KMS-11 (cell line): ENCODE results near the gene EIF3J.

Experiments
- H2AFZ ChIP-seq: fragments of 200-600 bp; sonication (generic); 2 replicates; pipeline ENCODE4 v1.6.1; 2016; ENCODE audit warnings: antibody characterized with exemption, mixed run types, low read depth
- H3K27ac ChIP-seq: fragments of 200-600 bp; sonication (generic); 2 replicates; pipeline ENCODE4 v1.6.1; 2016; ENCODE audit warnings: mild to moderate bottlenecking, mixed run types
- H3K27me3 ChIP-seq: fragments of 200-600 bp; sonication (generic); 2 replicates; pipeline ENCODE4 v1.6.1; 2017; ENCODE audit warnings: mild to moderate bottlenecking, low read depth, mixed run types, moderate library complexity; ENCODE audit not compliant: insufficient read depth
- H3K36me3 ChIP-seq: fragments of 200-600 bp; sonication (generic); 2 replicates; pipeline ENCODE4 v1.6.1; 2017; ENCODE audit warnings: mild to moderate bottlenecking, mixed run types; ENCODE audit not compliant: insufficient read depth
- H3K4me1 ChIP-seq: fragments of 200-600 bp; sonication (generic); 2 replicates; pipeline ENCODE4 v1.6.1; 2016; ENCODE audit warnings: mild to moderate bottlenecking, low read depth, mixed run types; ENCODE audit not compliant: poor library complexity, severe bottlenecking
- H3K4me2 ChIP-seq: fragments of 200-600 bp; sonication (generic); 2 replicates; pipeline ENCODE4 v1.7.0; 2016; ENCODE audit warnings: mild to moderate bottlenecking, mixed run types
- H3K4me3 ChIP-seq: fragments of 200-600 bp; sonication (generic); IDR thresholded peaks from 2 replicates; pipeline ENCODE4 v1.6.1; 2017; ENCODE audit warnings: low read depth, low read length, mixed read lengths; ENCODE audit not compliant: insufficient read depth
- H3K79me2 ChIP-seq: fragments of 200-600 bp; sonication (generic); 2 replicates; pipeline ENCODE4 v1.6.1; 2016; ENCODE audit warnings: low read depth, mixed run types; ENCODE audit not compliant: insufficient read depth
- H3K9ac ChIP-seq: fragments of 200-600 bp; sonication (generic); 2 replicates; pipeline ENCODE4 v1.6.1; 2016; ENCODE audit warnings: mild to moderate bottlenecking, mixed run types
- H4K20me1 ChIP-seq: fragments of 200-600 bp; sonication (generic); 2 replicates; pipeline ENCODE4 v1.6.1; 2016; ENCODE audit warnings: mild to moderate bottlenecking, mixed run types; ENCODE audit not compliant: insufficient read depth
- TF ChIP-seq, protein P1 (sequence below): fragments of 200-600 bp; sonication (generic); conservative IDR thresholded peaks from 2 replicates; pipeline ENCODE4 v1.6.1; 2017; ENCODE audit warnings: low read depth, mild to moderate bottlenecking, antibody characterized with exemption, low read length, moderate library complexity, mixed read lengths

EIF3J gene

DNA sequence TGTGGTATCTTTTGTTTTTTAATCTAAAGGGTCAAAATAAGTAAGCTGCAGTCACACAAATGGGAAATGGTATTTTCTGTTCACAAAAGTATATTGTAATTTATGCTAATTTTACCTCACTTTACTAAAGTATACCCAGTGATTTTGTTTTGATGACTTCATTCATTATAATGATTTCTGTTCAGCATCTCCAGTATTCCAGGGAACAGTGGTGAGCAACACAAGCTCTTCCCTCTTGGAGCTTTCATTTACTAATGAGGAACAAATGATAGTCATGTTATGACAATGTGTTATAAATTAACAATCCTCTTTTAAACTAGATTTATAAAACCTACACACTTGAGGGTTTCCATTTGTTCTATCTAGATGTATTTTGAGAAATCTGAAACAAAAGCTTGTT is 20.5 kb upstream of the EIF3J start:
- H3K27ac ChIP-seq = no peak overlapping the region
- H3K79me2 ChIP-seq = no peaks in the 10 kb centered on the region
- no peak overlapping the region for H3K4me2 ChIP-seq
- H3K27me3 ChIP-seq = no peaks in the 10 kb centered on the region
- no peak overlapping the region for H3K4me3 ChIP-seq
- TF ChIP-seq, protein P1, sequence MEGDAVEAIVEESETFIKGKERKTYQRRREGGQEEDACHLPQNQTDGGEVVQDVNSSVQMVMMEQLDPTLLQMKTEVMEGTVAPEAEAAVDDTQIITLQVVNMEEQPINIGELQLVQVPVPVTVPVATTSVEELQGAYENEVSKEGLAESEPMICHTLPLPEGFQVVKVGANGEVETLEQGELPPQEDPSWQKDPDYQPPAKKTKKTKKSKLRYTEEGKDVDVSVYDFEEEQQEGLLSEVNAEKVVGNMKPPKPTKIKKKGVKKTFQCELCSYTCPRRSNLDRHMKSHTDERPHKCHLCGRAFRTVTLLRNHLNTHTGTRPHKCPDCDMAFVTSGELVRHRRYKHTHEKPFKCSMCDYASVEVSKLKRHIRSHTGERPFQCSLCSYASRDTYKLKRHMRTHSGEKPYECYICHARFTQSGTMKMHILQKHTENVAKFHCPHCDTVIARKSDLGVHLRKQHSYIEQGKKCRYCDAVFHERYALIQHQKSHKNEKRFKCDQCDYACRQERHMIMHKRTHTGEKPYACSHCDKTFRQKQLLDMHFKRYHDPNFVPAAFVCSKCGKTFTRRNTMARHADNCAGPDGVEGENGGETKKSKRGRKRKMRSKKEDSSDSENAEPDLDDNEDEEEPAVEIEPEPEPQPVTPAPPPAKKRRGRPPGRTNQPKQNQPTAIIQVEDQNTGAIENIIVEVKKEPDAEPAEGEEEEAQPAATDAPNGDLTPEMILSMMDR = no peak
- peaks cover 2% of the 10 kb centered on the region; the same call in 1 of the 2 replicates for H3K36me3 ChIP-seq
- no peaks in the 10 kb centered on the region for H4K20me1 ChIP-seq
- H3K4me1 ChIP-seq = no peaks in the 10 kb centered on the region
- H2AFZ ChIP-seq = no peak overlapping the region
- no peak overlapping the region for H3K9ac ChIP-seq

DNA sequence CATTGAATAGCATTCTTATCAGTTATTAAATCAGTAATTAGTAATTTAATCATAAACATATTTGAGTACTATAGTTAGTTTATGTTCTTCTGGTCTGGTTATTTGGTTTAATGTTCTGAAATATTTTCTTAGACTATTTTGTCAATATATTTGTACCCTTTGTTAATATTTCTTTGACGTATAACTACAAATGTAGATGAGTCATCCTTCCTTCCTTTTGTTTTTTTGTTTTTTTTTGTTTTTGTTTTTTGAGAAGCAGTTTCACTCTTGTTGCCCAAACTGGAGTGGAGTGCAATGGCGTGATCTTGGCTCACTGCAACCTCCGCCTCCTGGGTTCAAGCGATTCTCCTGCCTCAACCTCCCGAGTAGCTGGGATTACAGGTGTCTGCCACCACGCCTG is 17.4 kb upstream of the EIF3J start:
- no peak overlapping the region for H3K4me3 ChIP-seq
- no peak overlapping the region for H2AFZ ChIP-seq
- TF ChIP-seq, protein P1 = no peak
- peaks cover 2% of the 10 kb centered on the region; the same call in 1 of the 2 replicates for H3K36me3 ChIP-seq
- no peak overlapping the region for H3K9ac ChIP-seq
- no peak overlapping the region for H3K4me2 ChIP-seq
- no peak overlapping the region for H3K27ac ChIP-seq
- H4K20me1 ChIP-seq = no peaks in the 10 kb centered on the region
- H3K27me3 ChIP-seq = no peaks in the 10 kb centered on the region
- no peaks in the 10 kb centered on the region for H3K79me2 ChIP-seq
- no peaks in the 10 kb centered on the region for H3K4me1 ChIP-seq

DNA sequence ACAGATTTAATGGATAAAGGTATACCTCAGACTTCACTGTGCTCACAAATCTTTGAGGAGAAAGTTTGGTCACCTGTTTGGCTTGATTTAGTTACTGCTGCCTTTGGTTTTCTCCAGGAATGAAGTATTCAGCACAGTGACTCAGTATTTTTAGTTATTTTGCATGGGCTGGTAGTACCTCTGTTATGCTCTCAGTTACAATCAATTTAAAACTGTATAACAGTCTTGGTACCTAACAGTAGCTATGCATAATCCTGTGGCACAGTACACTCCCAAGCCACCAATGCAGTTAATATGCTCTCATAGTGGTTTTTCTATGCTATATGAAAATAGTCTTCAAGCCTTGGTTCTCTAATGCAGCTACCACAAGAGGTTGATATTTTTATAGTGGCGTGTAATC is 11.9 kb upstream of the EIF3J start:
- Histone ChIP-seq H3K4me3 (no peak overlapping the region), H2AFZ (no peak overlapping the region), H3K27ac (no peak overlapping the region), H3K79me2 (no peaks in the 10 kb centered on the region), H3K36me3 (no peaks in the 10 kb centered on the region), H3K4me1 (no peaks in the 10 kb centered on the region), H3K27me3 (no peaks in the 10 kb centered on the region), H3K9ac (no peak overlapping the region), H4K20me1 (no peaks in the 10 kb centered on the region), H3K4me2 (no peak overlapping the region)
- TF ChIP-seq, protein P1 = no peak

DNA sequence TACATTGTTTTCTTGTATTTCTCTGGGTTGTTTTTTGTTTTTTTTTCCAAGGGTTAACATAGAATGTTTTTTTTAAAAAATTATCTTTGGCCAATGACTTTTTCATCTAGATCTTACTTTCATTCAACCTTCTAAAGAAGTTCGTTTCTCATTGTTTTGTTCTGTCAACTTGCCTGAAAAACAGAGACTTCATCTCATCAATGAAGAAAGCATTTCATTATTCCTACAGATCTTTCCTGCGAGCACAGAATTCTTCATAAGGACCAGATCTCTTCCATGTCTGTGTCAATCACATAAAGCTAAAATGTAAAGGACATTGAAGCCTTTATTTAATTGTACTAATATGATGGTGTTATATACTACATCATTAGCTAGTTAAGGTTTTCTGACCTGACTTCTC is 9.7 kb upstream of the EIF3J start:
- H3K4me1 ChIP-seq = no peaks in the 10 kb centered on the region
- H3K4me2 ChIP-seq = no peak overlapping the region
- TF ChIP-seq, protein P1 = no peak
- no peaks in the 10 kb centered on the region for H3K36me3 ChIP-seq
- no peaks in the 10 kb centered on the region for H4K20me1 ChIP-seq
- H3K27ac ChIP-seq = no peak overlapping the region
- H3K79me2 ChIP-seq = no peaks in the 10 kb centered on the region
- H3K4me3 ChIP-seq = no peak overlapping the region
- no peak overlapping the region for H3K9ac ChIP-seq
- H2AFZ ChIP-seq = no peak overlapping the region
- no peaks in the 10 kb centered on the region for H3K27me3 ChIP-seq
